GM19372 (cell line): ENCODE data around the gene AAK1.

Source experiments
- ATAC-seq: cut with Tn5 transposase; IDR thresholded peaks from one replicate; pipeline ENCODE4 v1.9.1; 2021; ENCODE audit warnings: mild to moderate bottlenecking, low read depth, moderate library complexity; ENCODE audit not compliant: unreplicated experiment

The AAK1 gene

DNA sequence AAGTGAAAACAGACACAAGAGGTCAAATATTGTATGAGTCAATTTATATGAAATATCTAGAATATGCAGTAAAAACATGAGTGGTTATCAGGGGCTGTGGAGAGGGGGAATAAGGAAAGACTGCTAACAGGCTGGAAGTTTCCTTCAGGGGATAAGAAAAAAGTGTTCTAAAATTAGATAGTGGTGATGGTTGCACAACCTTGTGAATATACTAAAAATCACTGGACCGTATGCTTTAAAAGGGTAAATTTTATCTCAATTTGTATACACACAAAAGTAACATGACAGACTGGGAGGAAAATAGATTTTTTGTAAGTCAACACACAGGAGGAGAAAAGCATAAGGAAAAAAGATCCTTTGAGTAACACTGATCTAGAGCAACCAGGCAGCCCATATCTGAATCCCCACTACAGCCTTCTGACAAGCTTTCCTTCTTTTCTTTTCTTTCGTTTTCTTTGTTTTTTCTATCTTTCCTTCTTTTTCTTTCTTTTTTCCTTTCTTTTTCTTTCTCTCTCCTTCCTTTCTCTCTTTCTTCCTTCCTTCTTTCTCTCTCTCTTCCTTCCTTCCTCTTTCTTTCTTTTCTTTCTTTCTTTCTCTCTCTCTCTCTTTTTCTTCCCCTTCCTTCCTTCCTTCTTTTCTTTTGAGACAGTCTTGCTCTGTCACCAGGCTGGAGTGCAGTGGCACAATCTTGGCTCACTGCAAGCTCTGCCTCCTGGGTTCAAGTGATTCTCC, 95.4 kb downstream of the AAK1 start:
- ATAC-seq: no peak

DNA sequence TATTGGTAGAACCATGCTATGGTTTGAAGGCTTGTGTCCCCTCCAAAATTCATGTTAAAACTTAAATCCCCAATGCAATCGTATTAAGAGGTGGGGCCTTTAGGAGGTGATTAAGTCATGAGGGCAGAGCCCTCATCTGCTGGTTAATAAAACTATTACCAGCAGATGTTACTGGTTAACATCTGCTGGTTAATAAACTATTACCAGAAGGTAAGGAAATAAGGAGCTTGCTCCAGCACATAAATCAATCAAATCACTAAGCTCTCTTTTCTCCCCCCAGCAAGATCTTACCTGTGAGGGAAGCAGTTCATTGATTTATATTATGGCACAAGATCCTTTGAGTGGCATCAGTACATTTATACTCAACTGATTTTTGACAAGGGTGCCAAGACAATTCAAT, 96.9 kb downstream of the AAK1 start:
- no peak for ATAC-seq

DNA sequence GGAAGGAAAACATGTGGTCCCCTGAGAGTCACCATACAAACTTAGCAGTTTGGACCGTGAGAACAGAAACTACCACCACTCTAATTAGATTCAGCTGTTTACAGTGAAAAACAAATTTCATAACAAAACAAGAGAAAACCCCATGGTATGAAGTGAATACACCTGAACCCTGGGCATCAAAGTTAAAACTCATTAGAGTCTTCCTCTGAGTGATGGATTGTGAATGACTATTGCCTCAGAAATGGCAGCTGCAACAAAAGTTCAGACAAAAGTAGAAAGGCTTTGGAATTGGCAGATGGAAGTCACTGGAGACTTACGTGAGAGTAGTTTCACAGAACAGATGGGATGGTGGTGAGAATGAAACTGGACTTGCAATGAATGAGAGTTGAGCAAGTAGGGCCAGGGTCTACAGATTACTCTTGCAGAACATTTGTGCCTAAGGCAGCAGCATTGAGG, 98.0 kb downstream of the AAK1 start:
- no peak for ATAC-seq

DNA sequence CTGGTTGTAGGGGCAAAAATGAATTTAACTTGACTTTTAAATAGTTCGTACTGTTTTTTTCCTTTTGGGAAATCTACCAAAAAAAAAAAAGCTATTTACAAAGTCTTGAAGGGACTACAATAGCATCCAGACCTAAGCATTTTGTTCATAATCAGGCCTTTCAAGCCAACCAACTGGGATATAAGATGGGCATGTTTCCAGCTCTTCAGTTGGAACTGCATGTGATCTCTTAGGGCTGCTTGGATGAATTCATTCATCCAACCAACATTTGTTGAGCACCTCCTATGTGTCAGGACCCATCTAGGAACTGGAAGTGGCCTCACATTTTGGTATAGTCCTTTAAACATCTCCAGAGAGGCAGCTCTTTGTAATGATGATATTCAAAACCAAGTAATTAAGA, 98.6 kb downstream of the AAK1 start:
- no peak for ATAC-seq

DNA sequence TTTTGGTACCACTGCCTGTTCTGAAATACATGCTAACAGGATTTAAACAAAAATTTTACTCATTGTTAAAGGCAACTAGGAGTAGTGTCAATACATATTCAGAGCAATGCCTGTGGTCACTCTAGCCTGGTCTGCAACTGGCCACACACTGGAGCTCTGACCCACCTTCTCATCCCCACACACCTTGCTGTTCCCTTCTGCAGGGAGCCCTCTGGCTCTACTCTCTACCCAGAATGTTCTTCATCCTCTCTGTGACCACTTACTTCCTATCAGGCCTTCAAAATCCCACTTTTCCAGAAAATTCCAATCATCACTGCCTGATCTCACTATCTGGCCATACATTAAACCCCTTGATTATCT, 104.0 kb downstream of the AAK1 start:
- ATAC-seq: no peak

DNA sequence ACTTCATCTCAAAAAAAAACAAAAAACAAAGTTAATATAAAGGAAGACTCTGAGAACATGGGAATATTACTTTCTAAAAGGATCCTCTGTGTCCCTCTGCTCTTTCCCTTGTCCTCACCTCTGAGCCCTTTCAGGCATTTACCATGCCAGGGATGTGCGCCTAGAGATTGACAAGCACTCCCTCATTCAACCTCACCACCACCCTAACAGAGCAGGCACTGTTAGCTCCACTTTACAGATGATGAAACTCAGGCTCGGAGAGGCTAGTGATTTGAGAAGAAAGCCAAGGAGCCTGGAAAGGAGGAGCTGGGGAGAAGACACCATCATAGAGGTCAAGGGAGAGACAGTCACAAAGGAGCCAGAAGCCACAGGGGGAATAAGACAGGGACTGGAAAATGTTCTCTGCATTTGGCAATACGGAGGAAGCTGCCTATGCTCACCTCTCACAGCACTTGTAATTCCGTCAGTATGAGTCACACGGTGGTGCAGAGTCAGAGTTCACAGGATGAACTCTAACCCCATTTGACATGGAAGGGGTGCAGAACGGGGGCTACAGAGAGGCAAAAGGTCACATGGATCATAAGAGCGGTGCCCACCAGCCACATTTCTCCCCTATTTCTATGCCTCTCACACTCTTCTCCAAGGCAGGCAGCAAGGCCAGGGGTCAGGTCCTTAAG, 104.5 kb downstream of the AAK1 start:
- ATAC-seq: no peak

DNA sequence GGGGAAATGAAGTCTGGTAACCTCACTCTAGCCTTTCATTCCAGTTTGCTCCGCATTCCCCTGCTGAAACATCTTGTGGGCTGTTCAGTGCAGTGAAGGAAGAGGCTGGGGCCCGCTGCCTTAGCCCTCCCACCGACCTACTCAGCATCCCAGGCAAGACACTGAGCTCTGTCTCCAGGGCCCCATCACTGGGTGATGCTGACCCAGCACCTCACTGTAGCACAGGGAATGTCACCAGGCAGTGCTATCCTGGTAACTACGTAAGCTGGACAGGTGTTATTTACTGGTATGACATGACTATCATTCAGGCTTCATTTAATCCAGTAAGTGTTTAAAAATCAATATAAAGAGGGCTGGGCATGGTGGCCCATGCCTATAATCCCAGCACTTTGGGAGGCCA, 105.3 kb downstream of the AAK1 start:
- no peak for ATAC-seq

DNA sequence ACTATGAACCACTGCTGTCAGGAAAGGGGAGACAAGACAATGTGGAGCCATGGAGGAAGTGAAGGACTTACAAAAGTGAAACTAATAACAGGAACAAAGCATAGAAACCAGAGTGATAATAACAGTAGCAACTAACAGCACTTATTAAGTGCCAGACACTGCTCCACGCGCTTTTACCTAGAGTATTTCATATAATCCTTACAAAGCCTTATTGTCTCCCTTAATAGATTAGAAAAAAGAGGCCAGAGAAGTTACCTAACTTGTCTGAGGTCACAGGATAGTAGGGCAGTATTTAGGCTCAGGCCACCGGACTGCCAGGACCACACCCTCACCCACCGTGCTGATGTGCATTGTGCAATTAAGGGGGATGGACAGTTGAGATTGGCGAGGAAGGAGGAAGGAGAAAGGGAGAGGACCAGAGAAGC, 107.7 kb downstream of the AAK1 start:
- no peak for ATAC-seq

DNA sequence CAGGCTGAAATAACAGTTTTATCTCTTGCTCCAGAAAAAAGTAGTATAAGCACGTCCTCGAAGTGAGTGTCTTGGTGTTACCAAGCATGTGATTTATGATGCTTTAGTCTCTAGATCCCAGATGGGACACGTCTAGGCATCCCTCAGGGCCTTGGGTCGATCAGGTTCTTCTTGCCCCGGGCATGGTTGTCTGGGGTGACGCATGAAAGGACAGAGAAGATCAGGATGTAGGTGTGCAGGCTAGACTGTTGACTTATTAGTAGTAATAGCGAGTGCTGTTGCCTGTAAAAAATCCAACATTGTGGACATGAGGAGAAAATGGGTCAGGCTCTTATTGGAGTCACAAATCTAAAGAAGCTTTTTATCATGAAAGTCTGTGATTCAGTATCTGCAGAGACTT, 112.4 kb downstream of the AAK1 start:
- ATAC-seq: no peak

DNA sequence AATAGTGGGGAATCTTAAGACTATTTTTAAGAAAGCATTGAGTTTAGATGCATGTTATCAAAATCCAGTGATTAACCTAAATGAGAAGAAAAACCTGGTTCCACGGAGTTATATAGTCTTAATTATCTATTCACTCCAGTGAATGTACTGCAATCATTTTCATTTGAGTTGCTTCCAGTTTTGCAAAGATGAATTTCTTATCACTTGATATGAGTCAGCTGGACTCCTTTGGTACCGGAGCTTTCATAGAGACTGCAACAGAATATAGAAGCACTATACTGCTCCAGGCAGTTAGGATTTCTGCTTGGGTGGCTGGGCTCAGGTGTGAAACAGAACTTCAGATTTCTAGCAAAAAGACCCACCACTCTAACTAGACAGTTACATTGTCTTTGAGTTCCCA, 114.1 kb downstream of the AAK1 start:
- no peak for ATAC-seq

DNA sequence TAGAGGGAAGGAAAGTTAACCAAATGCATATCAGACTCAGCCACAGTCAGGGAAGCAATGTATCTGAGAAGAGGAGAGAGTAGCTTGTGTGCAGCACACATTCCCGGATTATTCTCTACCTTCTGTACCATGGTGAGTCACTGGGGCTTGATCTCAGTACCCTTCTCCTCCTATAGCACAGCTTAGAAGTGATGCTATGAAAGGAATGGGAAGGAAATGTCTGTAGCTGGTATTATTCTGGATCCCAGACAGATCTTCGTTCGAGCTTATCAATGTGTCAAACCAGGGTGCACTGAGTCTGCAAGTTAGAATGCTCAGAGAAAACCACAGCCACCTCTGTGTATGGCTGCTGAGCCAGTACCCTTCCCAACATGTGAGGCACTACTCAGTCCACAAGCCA, 118.3 kb downstream of the AAK1 start:
- ATAC-seq: no peak

DNA sequence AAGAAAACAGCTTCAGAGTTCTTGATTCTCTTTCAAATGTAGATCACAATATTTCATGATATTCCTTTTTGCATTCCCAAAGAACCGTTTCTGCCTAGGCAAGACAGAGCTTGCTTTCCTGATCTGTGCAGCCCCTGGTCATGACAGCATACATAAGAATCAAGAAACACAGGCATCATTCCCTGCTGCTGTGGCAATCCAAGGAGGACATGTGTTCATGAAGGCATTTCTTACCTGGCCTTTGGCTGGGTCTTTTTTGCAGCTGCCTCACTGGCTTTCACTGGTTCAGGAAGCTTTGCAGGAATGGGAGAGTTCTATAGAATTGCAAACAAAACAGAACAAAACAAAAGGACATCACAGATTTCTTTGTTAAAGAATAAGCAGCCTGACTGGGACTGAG, 118.7 kb downstream of the AAK1 start:
- no peak for ATAC-seq

DNA sequence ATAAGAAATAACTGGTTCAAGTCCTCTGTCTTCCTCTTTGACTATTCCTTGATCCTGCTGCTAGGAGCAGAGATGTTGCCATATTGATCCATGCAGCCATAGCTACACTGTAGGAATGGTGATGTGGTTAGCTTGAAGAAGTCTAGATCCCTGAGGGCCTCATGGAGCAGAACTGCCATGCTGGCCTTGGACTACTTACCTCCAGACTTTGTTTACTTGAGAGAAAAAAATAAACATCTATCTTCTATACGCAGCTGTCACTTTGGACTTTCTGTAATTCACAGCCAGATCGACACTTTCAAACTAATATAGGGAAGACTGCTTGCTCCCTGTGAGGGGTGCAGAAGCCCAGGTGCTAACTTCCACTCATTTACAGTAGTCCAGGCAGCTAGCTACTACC, 121.8 kb downstream of the AAK1 start:
- no peak for ATAC-seq

DNA sequence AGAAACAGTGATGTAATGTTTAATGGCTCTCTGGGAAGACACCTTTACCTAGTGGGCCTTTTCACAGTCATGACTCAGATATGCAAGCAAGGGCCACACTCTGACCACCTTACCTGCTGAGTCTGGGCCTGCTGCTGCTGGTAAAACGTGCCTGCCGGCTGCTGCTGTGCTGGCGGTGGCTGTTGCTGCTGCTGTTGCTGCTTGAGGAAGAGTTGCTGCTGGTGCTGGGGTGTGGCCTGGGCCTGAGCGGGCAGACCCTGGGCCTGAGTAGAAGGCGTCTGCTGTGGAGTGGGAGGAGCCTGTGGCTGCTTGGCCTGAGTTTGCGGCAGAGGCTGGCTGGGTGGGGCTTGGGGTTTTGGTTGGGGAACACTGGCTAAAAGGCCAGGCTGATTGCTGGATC, 124.7 kb downstream of the AAK1 start:
- ATAC-seq: no peak

DNA sequence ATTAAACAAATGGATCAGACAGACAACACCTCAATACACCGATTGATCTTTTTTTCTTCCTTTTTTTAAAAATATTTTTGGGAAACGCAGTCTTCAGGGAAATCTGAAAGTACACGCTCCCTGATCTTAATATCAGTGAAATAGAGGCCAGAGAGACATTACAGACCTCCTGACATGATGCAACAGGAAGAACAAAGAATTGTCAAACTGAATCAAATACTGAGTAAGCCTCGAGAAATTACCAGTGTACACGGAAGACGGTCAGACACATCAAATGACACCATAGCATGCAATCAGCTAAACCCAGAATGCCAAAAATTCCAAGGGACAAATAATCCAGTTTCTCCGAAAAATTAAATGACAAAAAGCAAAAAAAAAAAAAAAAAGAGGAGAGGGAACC, 126.1 kb downstream of the AAK1 start:
- ATAC-seq: no peak

DNA sequence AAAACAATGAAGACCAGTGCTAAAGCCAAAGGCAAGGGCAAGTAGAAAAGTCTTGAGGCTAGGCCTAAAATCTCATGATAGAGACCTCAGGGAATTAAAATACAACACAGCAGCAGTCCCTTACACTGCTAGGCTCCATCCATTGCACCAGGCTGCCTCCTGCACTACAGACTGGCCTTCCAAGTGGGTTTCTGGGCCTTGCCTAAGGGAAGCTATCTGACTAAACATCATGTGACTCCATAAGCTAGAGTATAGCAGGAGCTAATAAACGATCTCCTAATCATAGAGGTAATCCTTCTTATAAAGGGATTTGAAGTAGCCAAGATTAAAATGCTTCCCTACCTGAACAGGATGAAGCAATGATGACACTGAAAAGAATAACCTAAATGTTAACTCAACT, 128.7 kb downstream of the AAK1 start:
- no peak for ATAC-seq

DNA sequence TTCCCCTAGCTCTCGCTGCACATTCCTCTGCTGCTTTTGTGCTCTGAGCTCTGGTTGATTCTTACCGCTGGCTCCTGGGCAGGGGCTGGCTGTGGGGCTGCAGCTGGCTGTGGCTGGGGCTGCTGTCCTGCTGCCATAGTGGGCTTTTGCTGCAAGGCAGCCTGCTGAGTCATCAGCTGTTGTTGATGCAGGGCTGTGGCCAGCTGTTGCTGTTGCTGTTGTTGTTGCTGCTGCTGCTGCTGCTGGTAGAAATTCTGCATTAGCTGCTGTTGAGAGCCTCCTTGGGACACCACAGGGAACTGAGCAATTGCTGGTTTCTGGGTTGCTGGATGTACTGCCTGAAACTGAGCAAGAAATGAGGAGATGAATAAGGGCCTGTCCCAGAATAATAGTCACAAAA, 129.1 kb downstream of the AAK1 start:
- ATAC-seq: no peak

DNA sequence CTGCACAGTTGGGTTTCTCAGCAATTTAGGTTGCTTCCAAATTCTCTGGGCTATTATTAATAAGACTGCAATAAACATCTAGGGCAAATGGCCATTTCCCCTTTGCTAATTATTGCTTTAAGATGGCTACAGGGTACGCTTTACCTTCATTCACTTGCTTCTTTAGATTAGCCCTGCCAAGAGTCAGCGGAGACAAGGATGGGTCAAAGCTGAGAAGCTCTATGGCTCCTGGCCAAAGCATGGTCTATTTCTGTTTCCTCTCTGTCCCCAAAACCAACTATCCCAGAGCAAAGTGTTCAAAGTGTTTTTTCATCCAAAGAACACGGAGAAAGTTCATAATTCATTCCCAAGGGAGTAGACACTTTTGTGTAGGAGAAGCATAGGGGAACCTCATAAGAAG, 131.1 kb downstream of the AAK1 start:
- no peak for ATAC-seq

DNA sequence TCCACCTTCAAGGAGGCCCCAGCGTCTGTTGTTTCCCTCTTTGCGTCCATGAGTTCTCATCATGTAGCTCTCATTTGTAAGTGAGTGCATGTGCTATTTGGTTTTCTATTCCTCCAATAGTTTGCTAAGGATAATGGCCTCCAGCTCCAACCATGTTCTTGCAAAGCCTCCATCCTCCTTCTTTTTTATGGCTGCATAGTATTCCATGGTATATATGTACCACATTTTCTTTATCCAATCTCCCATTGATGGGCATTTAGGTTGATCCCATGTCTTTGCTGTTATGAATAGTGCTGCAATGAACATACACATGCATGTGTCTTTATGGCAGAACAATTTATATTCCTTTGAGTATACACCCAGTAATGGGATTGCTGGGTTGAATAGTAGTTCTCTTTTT, 133.3 kb downstream of the AAK1 start:
- ATAC-seq: no peak

DNA sequence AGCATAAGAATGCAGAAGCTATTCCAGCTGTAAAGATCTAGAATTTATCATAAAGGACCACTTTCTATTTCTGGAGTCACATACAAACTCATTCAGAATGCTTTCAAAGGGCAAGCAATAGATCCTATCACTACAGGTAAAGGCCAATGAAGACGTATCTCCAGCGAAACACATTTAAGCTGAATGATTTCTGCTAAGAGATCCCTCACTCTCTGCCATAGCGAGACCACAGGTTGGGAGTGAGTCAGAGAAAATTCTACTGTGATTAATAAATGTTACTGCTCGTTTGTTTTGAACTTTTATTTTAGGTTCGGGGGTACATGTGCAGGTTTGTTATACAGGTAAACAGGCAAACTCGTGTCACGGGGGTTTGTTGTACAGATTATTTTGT, 133.8 kb downstream of the AAK1 start:
- ATAC-seq: no peak

DNA sequence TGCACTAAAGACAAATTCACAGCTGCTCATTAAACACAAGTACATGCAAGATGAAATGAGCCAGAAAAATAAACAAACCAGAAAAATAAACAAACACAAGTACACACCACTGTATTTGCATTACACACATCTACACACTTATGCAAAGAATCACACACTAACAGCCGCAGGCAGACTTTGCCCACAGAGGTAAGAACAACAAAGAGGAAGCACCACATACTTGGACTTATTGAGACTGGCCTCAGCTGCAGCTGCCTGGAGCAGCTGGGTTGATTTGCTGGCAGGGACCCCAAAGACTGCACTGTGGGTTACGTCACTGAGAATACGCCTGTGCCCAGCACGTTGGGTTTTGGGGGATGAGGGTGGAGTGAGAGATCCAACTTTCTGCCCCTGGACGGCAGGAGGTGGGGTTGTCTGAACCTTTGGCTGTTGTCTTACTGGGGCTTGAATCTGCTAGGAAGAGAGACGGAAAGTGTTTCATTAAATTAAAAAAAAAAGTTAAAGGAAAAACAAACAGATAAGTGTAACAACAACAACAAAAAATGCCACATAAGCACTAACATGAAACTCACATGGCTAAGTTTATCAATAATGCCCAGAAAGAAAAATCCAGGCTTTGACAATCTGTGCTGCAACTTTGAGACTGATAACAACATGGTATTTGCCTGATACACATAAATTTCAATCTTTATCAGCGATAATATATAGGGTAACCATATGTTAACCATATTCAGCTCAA, 134.4 kb downstream of the AAK1 start:
- no peak for ATAC-seq

DNA sequence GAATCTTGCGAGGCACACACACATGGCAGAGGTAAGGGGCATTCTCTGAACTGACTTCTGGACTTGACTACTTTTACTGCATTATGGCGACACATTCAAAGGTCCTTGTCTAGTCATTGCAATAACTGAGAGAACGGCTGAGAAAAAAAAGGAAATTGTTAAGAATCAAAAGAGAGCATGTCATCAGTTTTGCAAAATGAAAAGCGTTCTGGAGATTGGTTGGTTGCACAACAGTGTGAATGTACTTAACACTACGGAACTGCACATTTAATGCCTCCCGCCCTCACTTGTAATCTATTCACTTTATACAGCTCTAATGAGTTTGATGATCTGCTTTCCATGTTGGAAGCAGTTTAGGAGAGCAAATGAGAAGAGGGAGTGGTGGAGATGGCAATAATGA, 137.8 kb downstream of the AAK1 start:
- no peak for ATAC-seq
